Activated CD8-positive, alpha-beta memory T cell treated with anti-CD3 and anti-CD28 coated beads for 1 hour (primary cell): ENCODE data around the gene PTPN11.
"Not testable (repeated sequence)": the region's sequence is repeated elsewhere in the genome, so short reads cannot be mapped to it uniquely, and the experiment has no call there.

Experiments
- DNase-seq, 2 donors: peaks; one replicate each; pipeline ENCODE4 v3.0.0-alpha.2; 2020; ENCODE audit warnings: low read depth in 1 of 2; ENCODE audit errors: extremely low read depth in 1 of 2

Gene PTPN11

DNA sequence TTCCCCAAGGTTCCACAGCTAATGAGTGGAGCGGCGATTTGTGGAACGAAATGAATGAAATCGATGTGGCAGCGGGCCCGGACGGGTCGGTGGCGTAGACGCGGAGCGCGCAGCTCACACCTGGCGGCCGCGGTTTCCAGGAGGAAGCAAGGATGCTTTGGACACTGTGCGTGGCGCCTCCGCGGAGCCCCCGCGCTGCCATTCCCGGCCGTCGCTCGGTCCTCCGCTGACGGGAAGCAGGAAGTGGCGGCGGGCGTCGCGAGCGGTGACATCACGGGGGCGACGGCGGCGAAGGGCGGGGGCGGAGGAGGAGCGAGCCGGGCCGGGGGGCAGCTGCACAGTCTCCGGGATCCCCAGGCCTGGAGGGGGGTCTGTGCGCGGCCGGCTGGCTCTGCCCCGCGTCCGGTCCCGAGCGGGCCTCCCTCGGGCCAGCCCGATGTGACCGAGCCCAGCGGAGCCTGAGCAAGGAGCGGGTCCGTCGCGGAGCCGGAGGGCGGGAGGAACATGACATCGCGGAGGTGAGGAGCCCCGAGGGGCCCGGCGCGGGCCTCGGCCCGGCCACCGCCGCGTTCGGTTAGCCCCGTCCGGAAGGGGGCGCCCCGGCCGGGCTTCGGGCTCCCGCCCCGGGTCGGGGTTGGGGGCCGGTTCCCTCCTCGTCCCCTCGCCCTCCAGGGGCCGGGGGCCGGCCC is at the start of gene PTPN11:
Gene PTPN11, plus strand, starts transcription at position 340 of the 689 bp plus-strand sequence. Its CDS starts 165 bp downstream, at position 505.
- DNase-seq: peak; percentile 72 to 87

DNA sequence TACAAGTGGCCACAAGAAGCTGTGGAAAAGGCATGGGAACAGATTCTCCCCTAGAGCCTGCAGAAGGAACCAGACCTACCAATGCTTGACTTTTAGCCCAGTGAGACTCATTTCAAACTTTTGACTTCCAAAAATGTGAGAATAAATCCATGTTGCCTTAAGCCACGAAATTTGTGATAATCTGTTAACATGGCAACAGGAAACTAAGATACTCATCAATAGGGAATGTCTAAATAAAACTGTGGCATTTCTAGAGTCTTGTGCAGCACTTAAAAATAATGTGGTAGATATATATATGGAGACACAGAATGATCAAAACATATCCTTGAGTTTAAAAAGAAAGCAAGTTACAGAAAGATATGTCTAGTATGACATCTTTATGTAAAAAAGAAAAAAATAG is 48.5 kb upstream of the PTPN11 start:
- DNase-seq: no peak

DNA sequence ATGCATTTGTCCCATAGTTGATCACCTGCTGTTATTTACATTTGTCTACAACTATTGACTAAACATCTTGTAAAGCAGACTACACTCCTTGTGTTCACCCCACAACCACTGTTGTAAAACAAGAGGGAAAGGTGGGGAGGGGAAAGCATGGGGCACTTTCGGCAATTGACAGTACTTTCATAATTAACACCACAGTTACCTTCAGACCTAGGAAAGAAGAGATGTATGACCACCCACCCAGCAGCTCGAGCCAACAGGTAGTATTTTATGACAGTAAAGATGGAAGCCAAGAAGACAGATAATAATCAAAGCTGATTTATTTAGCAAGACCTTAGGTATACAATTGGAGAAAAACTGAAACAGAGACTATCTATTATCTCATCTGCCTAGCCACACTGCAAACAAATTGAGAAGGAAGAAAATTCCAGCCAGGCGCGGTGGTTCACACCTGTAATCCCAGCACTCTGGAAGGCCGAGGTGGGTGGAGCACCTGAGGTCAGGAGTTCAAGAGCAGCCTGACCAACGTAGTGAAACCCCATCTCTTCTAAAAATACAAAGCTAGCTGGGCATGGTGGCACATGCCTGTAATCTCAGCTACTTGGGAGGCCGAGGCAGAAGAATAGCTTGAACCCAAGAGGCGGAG is 47.8 kb upstream of the PTPN11 start:
- no peak for DNase-seq

DNA sequence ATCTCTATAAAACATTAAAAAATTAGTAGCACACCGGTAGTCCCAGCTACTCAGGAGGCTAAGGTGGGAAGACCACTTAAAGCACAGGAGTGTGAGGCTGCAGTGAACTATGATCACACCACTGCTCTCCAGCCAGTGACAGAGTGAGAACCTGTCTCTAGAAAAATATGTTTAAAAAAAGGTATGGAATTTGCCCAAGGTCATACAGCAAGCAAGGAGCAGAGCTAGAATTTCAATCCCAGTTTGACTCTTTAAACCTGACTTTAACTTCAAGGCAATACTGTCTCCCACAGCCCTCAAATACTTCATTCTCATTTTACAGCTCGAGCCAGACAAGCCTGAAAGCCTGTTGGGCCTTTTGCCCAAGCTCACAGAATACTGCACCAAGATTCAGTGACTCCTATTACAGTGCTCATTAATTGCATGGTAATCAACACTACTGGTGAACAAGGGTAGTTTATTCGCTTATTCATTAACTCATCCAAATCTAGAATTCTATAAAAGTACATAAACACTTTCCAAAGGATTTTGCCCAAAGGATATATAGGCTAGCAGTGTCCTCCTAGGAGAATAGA is 44.5 kb upstream of the PTPN11 start:
- no peak for DNase-seq

DNA sequence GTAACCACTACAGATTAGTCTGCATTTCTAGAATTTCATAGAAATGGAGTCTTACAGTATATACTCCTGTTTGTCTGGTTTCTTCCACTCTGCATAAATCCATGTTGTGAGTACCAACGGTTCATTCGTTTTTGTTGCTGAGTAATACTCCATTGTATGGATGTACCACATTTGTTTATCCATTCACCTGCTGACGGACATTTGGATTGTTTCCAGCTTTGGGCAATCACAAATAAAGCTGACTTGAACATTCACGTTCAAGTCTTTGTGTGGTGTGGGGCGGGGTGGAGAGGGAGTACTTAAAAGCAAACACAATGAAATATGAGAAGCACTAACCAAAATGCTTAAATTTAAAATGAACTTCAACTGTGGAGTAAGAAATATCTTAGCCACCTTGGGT is 43.6 kb upstream of the PTPN11 start:
- no peak for DNase-seq

DNA sequence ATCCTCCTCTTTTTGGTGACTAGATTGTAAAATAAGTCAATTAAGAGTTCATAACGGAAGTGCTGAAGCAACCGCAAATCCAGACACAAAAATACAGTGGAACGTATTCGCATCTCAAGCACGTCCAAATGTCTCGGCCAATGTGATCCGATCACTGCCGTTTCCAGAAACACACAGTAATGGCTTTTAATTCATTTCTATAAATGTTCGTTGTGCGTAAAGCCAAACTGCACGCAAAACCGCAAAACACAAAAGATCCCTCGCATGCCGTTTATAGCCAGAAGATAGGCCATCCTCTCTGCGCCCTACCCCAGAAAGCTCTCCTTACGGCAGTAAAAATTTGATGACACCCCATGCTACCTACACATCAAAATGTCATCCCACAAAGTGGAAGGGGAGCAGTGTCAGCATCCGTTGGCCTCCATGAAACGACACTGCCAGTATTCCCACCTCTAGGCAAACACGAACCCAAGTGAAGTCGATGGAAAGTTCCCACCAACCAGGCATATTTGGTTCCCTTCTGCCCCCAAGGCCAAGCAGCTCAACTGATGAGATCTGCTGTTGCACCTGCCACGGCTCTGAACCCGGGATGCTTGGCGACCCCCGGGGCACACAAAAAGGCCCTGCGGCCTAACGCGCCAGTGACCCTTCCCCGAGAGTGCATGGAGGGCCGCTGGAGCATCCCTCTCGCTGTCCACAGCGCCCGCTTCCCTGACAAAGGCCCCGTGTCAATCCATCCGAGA is 37.9 kb upstream of the PTPN11 start:
- no peak for DNase-seq

DNA sequence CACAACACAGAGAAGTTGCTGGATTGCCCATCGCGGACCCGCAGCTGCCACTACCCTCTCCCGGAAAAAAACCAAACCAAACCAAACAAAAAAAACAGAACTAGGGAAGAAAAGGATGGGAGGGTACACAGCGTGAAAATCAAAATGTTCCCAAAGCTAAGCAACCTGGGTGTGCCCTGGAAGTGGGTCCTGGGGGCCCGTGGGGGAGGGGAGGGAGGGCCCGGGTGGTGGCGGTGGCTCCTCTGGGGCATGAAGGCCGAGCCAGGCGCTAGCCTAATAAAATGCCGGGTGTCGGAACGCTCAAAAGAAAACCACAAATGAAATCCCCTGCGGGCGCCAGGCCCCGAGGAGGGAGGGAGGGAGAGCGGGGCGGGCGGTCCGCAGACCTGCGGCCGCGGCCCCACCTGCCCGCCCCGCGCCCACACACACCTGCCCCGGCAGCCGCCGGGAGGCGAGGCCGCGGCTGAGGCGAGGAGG is 37.3 kb upstream of the PTPN11 start:
- no peak for DNase-seq

DNA sequence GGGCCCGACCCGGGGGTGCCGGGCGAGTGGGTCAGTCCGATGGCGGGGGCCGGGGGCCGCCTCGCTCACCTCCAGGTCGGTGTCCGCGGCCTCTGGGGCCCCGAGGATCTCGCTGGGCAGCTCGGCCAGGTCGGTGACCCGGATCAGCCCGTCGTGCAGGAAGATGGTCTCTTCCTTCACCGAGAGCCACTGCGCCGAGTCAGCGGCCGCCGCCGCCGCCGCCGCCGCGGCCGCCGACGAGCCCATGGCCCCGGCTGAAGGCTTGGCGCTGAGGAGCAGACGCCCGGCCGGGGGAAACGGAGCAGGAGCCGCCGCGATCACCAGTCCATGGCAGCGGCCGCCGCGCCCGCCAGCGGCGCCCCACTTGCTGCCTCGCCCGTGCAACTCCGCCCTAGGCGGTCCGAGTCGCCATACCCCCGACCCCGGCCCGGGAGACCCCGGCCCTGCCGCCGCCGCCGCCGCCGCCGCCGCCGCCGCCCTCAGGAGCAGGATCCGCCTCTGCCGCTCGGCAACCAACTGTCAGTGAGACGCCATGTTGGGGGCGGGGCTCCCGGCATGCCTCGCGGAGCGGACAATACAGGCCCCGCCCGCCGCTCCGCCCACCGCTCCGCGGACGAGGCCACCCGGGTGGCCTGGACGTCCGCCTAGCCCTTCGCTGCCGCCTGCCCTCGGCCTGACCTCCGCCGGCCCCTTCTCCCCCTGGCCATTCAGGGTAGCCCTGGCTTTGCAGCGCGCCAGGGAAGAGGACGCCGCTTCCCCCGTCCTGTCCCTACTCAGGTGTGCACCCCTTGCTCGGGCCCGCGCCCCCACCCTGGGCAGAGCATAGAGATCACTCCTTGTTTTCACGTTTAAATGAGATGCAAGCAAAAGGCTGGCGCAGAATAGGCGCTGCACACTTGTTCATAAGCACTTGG is 36.6 kb upstream of the PTPN11 start, which contains the start of gene HECTD4:
Gene HECTD4, minus strand, starts transcription at position 549 of the 914 bp plus-strand sequence. Its CDS starts 303 bp downstream, at position 246.
- DNase-seq: peak; percentile 74 to 92

DNA sequence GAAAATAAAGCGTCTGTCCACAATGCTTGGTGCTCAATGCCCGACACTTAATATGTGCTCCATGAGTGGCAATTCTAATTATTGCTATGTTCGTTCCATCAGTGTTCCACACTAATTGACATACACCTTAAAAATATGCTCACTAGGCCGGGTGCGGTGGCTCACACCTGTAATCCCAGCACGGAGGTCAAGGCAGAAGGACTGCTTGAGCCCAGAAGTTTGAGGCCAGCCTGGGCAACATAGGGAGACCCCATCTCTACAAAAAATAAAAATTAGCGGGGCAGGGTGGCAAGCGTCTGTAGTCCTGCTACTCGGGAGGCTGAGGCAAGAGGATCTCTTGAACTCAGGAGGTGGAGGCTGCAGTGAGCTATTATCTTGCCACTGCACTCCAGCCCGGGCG is 35.9 kb upstream of the PTPN11 start:
- DNase-seq: no peak

DNA sequence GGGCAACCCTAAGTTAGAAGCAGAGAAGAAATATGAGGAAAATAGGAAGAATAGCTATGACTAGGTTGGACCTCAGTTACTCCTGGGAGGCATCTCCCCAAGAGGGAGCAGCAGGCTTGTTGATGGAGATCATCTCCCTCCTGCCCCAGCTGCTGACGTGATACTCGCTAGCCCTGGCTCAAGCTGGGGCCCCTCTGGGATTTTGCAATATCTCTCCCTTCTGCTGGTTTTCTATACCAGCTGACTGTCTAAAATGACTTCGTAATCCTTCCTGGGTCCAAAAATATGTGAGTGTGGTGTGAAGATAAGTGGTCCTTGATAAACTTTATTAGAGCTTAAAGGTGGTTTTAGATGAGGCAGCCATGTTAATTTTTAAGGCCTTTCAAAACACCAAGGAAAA is 32.0 kb upstream of the PTPN11 start:
- no peak for DNase-seq

DNA sequence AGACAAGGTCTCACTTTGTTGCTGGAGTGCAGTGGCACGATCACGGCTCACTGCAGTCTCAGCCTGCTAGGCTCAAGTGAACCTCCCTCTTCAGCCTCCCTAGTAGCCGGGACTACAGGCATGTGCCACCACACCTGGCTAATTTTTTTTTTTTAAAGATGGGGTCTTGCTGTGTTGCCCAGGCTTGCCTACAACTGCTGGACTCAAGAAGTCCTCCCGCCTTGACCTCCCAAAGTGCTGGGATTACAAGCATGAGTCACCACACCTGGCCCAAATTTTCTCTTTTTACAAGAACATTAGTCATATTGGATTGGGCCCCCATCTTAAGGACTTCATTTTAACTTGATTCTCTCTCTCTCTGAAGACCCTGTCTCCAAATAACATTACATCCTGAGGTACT is 29.5 kb upstream of the PTPN11 start:
- no peak for DNase-seq

DNA sequence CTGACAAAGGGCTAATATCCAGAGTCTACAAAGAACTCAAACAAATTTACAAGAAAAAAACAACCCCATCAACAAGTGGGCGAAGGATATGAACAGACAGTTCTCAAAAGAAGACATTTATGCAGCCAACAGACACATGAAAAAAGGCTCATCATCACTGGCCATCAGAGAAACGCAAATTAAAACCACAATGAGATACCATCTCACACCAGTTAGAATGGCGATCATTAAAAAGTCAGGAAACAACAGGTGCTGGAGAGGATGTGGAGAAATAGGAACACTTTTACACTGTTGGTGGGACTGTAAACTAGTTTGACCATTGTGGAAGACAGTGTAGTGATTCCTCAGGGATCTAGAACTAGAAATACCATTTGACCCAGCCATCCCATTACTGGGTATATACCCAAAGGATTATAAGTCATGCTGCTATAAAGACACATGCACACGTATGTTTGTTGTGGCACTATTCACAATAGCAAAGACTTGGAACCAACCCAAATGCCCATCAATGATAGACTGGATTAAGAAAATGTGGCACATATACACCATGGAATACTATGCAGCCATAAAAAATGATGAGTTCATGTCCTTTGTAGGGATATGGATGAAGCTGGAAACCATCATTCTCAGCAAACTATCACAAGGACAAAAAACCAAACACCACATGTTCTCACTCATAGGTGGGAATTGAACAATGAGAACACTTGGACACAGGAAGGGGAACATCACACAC is 28.7 kb upstream of the PTPN11 start:
- not testable (repeated sequence) for DNase-seq

DNA sequence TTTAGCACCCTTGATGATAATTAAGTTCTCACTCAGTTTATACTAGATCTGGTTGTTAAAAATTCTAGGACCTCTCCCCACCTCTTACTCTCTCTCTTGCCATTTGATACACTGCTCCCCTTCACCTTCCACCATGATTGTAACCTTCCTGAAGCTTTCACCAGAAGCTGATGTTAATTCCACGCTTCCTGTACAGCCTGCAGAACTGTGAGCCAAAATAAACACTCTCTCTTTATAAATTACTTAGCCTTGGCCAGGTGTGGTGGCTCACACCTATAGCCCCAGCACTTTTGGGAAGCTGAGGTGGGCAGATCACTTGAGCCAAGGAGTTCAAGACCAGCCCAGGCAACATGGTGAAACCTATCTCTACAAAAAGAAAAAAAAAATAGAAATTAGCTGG is 25.4 kb upstream of the PTPN11 start:
- DNase-seq: no peak

DNA sequence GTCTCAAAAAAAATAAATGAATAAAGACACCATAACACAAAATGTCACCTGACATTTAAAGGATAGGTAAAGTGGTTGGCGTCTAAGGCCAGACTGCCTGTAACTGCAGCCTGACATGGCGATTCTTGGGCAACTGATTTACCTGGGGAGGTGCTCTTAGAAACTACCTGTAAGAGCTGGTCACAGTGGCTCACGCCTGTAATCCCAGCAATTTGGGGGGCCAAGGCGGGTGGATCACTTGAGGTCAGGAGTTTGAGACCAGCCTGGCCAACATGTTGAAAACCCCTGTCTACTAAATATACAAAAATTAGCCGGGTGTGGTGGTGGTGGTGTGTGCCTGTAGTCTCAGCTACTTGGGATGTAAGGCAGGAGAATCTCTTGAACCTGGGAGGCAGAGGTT is 17.7 kb upstream of the PTPN11 start:
- DNase-seq: no peak

DNA sequence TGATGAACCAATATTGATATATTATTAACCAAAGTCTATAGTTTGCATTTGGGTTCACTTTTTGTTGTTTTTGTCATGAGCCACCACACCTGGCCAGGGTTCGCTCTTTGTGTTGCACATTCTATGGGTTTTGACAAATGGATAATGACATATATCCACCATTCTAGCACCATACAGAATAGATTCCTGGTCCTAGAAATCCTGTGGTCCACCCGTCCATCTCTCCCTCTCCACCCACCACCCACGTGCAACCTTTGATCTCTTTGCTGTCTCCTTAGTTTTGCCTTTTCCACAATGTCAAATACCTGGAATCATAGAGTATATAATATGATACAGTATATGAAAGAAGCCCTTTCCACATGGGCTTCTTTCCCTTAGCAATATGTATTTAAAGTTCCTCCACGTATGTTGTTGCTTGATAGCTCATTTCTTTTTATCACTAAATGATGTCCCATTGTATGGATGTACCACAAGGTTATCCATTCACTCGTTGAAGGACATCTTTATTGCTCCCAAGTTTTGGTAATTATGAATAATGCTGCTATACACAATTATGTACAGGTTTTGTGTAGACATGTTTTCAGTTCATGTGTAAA is 16.7 kb upstream of the PTPN11 start:
- no peak for DNase-seq

DNA sequence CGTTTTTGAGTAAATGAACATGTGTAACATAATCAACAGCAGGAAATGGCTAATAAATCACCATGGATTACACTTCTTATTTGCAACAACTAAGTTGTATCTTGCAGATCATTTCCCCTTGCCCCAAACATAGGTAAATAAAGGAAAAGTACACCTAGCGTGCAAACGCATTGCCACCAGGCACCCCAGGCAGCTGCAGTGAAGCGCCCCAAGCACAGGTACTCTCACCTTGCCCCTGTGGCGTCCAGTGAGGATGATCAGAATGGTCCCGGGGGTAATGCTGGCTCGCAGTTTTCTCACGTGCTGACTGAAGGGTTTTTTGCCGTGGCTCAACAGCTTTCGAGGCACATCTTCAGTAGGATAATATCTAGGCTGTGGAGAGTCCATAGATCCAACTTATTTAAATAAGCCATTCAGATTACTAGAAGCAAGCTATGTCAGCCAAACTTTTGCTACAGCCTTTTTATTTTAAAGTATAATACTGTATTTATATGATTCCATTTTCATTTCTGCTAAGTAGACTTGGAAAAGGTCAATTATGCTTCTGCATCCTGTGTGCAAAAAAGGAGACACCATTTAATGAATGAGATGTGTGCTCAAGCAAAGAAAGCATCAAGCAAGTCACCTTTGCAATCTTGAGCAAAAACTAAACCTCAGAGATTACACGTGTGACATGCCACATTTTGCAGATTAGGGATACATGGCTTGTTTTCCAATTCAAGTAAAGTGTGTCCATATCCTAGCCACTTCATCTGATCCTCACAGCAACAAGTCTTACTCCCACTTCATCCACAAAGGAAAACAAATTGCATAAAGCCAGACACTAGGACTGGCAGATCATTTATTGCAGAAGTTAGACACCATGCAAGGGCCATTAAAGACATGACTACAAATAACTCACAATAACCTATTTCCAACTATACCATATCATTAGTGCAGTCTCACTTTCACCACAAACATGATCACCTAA is 11.9 kb upstream of the PTPN11 start:
- DNase-seq: no peak

DNA sequence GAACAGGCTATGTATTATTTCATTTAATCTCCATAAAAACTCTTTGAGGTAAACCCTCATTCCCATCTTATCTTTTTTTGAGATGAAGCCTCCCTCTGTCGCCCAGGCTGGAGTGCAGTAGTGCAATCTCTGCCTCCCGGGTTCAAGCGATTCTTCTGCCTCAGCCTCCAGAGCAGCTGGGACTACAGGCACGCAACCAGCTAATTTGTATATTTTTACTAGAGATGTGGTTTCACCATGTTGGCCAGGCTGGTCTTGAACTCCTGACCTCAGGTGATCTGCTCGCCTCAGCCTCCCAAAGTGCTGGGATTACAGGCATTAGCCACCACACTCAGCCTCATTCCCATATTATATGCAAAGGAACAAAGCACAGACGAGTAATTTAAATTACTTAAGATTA is 11.1 kb upstream of the PTPN11 start:
- not testable (repeated sequence) for DNase-seq

DNA sequence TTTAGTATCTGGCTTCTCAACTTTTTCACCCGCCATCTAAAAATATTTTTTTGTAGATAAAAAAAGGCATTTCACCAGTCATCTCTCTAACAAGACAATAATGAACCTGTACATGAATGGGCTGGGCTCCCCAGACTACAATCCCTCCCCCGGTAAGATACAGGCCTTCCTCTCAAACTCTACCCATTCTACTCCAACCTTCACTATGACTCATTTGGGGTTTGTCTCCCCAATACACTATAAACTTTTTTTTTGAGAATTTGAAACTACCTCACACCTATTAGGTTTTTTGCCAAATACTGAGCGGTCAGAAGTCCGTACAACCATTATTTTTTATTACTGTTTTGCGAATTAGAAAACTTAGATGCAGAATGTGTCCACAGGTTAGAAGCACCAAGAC is 10.1 kb upstream of the PTPN11 start:
- no peak for DNase-seq
